SK-N-SH treated with all-trans-retinoic acid at 6 μM for 48 hours (cell line): Measurements from ENCODE around the gene COL4A2.

ENCODE experiments used
- ARNTL ChIP-seq: fragments of 450-650 bp; formaldehyde crosslinking; IDR thresholded peaks from 2 replicates; pipeline ENCODE4 v1.5.0; 2020; ENCODE audit warnings: low read depth, mild to moderate bottlenecking, moderate library complexity, borderline replicate concordance
- BACH2 ChIP-seq: fragments of 250-450 bp; sonication (Bioruptor Pico); IDR thresholded peaks from 2 replicates; pipeline ENCODE4 v1.9.0; 2021; ENCODE audit warnings: mild to moderate bottlenecking, borderline replicate concordance
- CREB5 ChIP-seq: fragments of 250-450 bp; sonication (Bioruptor Pico); IDR thresholded peaks from 2 replicates; pipeline ENCODE4 v1.5.1; 2020; ENCODE audit warnings: low read depth, mild to moderate bottlenecking, moderate library complexity
- CSDC2 ChIP-seq: fragments of 250-450 bp; sonication (Bioruptor Pico); IDR thresholded peaks from 2 replicates; pipeline ENCODE4 v1.5.0; 2020; ENCODE audit warnings: mild to moderate bottlenecking, moderate library complexity
- CSRNP3 ChIP-seq: fragments of 250-450 bp; sonication (Bioruptor Pico); IDR thresholded peaks from 2 replicates; pipeline ENCODE4 v1.5.1; 2021; ENCODE audit warnings: mild to moderate bottlenecking, moderate library complexity
- PPARA ChIP-seq: fragments of 250-450 bp; sonication (Bioruptor Pico); IDR thresholded peaks from 2 replicates; pipeline ENCODE4 v1.5.0; 2020; ENCODE audit warnings: mild to moderate bottlenecking, borderline replicate concordance
- SNAI2 ChIP-seq: fragments of 250-450 bp; sonication (Bioruptor Pico); IDR thresholded peaks from 2 replicates; pipeline ENCODE4 v1.5.0; 2020; ENCODE audit warnings: mild to moderate bottlenecking, moderate library complexity
- ZC3H10 ChIP-seq: fragments of 250-450 bp; sonication (Bioruptor Pico); IDR thresholded peaks from 2 replicates; pipeline ENCODE4 v1.5.1; 2021; ENCODE audit warnings: mild to moderate bottlenecking, moderate library complexity
- ZFP30 ChIP-seq: fragments of 450-650 bp; formaldehyde crosslinking; IDR thresholded peaks from 2 replicates; pipeline ENCODE4 v1.5.0; 2022; ENCODE audit warnings: mild to moderate bottlenecking, moderate library complexity
- ZNF70 ChIP-seq: fragments of 450-650 bp; formaldehyde crosslinking; IDR thresholded peaks from 2 replicates; pipeline ENCODE4 v1.5.0; 2020; ENCODE audit warnings: mild to moderate bottlenecking, moderate library complexity

GRCh38 chr13:110432522-110432921, 125.4 kb downstream of the COL4A2 start:
- TF ChIP-seq SNAI2 (CRISPR knock-in tag) (no peak), CSDC2 (CRISPR knock-in tag) (no peak), CSRNP3 (CRISPR knock-in tag) (peak; percentile 43; the same call in 1 of the 2 replicates), BACH2 (CRISPR knock-in tag) (no peak), ZNF70 (CRISPR knock-in tag) (no peak), PPARA (no peak), CREB5 (no peak), ARNTL (CRISPR knock-in tag) (no peak), ZFP30 (CRISPR knock-in tag) (no peak), ZC3H10 (CRISPR knock-in tag) (no peak)
